Neural cell (in vitro differentiated cells): ENCODE data around the gene OR4E1. TPM values are rescaled to one million over a fixed set of nuclear protein-coding genes. Genes with fewer than 3 reads are reported as not detected.

ENCODE experiments used
- H2AFZ ChIP-seq: fragments of 200-600, 300-800 bp; sonication (generic), shearing (Covaris generic); 2 replicates; pipeline ENCODE4 v1.6.0; 2014; ENCODE audit warnings: low read depth, mild to moderate bottlenecking, antibody characterized with exemption, low read length, moderate library complexity
- H3F3A ChIP-seq: fragments of 200-600 bp; shearing (Covaris generic); 2 replicates; pipeline ENCODE4 v1.6.1; 2016; ENCODE audit warnings: mild to moderate bottlenecking, moderate library complexity, mixed read lengths, antibody characterized with exemption, low read length; ENCODE audit not compliant: insufficient read depth, poor library complexity, severe bottlenecking
- H3K27ac ChIP-seq: fragments of 200-600, 300-800 bp; sonication (generic), shearing (Covaris generic); 2 replicates; pipeline ENCODE4 v1.5.1; 2014; ENCODE audit warnings: mild to moderate bottlenecking, low read length, moderate library complexity
- H3K27me3 ChIP-seq: fragments of 300-800, 200-600 bp; sonication (generic), shearing (Covaris generic); 2 replicates; pipeline ENCODE4 v1.6.0; 2014; ENCODE audit warnings: mild to moderate bottlenecking, low read depth, low read length, moderate library complexity; ENCODE audit not compliant: insufficient read depth
- H3K36me3 ChIP-seq: fragments of 300-800, 200-600 bp; sonication (generic), shearing (Covaris generic); 2 replicates; pipeline ENCODE4 v1.5.1; 2014; ENCODE audit warnings: mild to moderate bottlenecking, antibody characterized with exemption, low read length, moderate library complexity; ENCODE audit not compliant: insufficient read depth
- H3K4me2 ChIP-seq: fragments of 300-800, 200-600 bp; sonication (generic), shearing (Covaris generic); 2 replicates; pipeline ENCODE4 v1.6.0; 2014; ENCODE audit warnings: mild to moderate bottlenecking, low read length
- H3K4me3 ChIP-seq: fragments of 300-800, 200-600 bp; sonication (generic), shearing (Covaris generic); 2 replicates; pipeline ENCODE4 v1.5.1; 2014; ENCODE audit warnings: mild to moderate bottlenecking, low read length, moderate library complexity
- H3K79me2 ChIP-seq: fragments of 200-600 bp; shearing (Covaris generic); replicated peaks from 2 replicates; pipeline ENCODE4 v1.6.0; 2014; ENCODE audit warnings: mild to moderate bottlenecking, low read length, moderate library complexity; ENCODE audit not compliant: insufficient read depth
- H3K9ac ChIP-seq: fragments of 300-800, 200-600 bp; sonication (generic), shearing (Covaris generic); 2 replicates; pipeline ENCODE4 v1.6.1; 2016; ENCODE audit warnings: mild to moderate bottlenecking, low read length, mixed read lengths
- H3K9me2 ChIP-seq: fragments of 200-600 bp; shearing (Covaris generic); 2 replicates; pipeline ENCODE4 v1.6.1; 2016; ENCODE audit warnings: mild to moderate bottlenecking, low read length, mixed read lengths; ENCODE audit not compliant: insufficient read depth
- H3K9me3 ChIP-seq: fragments of 200-600, 300-800 bp; sonication (generic), shearing (Covaris generic); 2 replicates; pipeline ENCODE4 v1.6.1; 2016; ENCODE audit warnings: mild to moderate bottlenecking, mixed run types, low read length, moderate library complexity, mixed read lengths
- H4K20me1 ChIP-seq: fragments of 200-600 bp; shearing (Covaris generic); 2 replicates; pipeline ENCODE4 v1.6.1; 2016; ENCODE audit warnings: mild to moderate bottlenecking, mixed run types; ENCODE audit not compliant: insufficient read depth
- CTCF ChIP-seq: fragments of 450-650 bp; IDR thresholded peaks from 2 replicates; pipeline ENCODE4 v1.5.1; 2014; ENCODE audit warnings: antibody characterized with exemption, mild to moderate bottlenecking, moderate library complexity; ENCODE audit not compliant: poor library complexity, severe bottlenecking
- EP300 ChIP-seq: fragments of 450-650 bp; conservative IDR thresholded peaks from 2 replicates; pipeline ENCODE4 v1.6.1; 2014; ENCODE audit warnings: antibody characterized with exemption, mild to moderate bottlenecking, moderate library complexity; ENCODE audit not compliant: poor library complexity, severe bottlenecking
- EZH2 ChIP-seq: fragments of 200-600, 300-800 bp; shearing (Covaris generic), sonication (generic); IDR thresholded peaks from 2 replicates; pipeline ENCODE4 v1.6.1; 2014; ENCODE audit warnings: antibody characterized with exemption, low read length, borderline replicate concordance, mild to moderate bottlenecking; ENCODE audit not compliant: insufficient read depth, poor library complexity, severe bottlenecking
- MXI1 ChIP-seq: fragments of 450-650 bp; conservative IDR thresholded peaks from 2 replicates; pipeline ENCODE4 v1.6.1; 2014; ENCODE audit warnings: antibody characterized with exemption, mild to moderate bottlenecking; ENCODE audit not compliant: poor library complexity, severe bottlenecking
- POLR2AphosphoS5 ChIP-seq: IDR thresholded peaks from 2 replicates; pipeline ENCODE4 v1.6.1; 2012
- RAD21 ChIP-seq: fragments of 450-650 bp; conservative IDR thresholded peaks from 2 replicates; pipeline ENCODE4 v1.6.1; 2014; ENCODE audit warnings: antibody characterized with exemption, mild to moderate bottlenecking, moderate library complexity
- REST ChIP-seq: IDR thresholded peaks from 2 replicates; pipeline ENCODE4 v1.6.1; 2012; ENCODE audit warnings: borderline replicate concordance
- SMC3 ChIP-seq: fragments of 450-650 bp; conservative IDR thresholded peaks from 2 replicates; pipeline ENCODE4 v1.6.1; 2014; ENCODE audit warnings: antibody characterized with exemption, mild to moderate bottlenecking, moderate library complexity; ENCODE audit not compliant: poor library complexity
- TAF1 ChIP-seq: IDR thresholded peaks from 2 replicates; pipeline ENCODE4 v1.6.1; 2012; ENCODE audit warnings: low read depth
- polyA plus RNA-seq: library from polyadenylated mRNA; depleted of rRNA; stranded (reverse); fragments of >200 nt; gene quantifications from 2 replicates; pipeline ENCODE4 v1.2.3, GENCODE V29; 2014

OR4E1 gene
- polyA plus RNA-seq, 1 donor from 2014 or later: not detected

GRCh38 chr14:21647380-21647779 lies 26.2 kb downstream of the OR4E1 start:
- H3K9ac ChIP-seq: no peak overlapping the region
- no peaks in the 10 kb centered on the region for H3K79me2 ChIP-seq
- TF ChIP-seq SMC3 (no peak), MXI1 (no peak), RAD21 (no peak), TAF1 (no peak), POLR2AphosphoS5 (no peak), EZH2 (no peak), REST (no peak), CTCF (no peak)
- no peaks in the 10 kb centered on the region for H3F3A ChIP-seq
- H3K27ac ChIP-seq: no peak overlapping the region
- no peaks in the 10 kb centered on the region for H3K36me3 ChIP-seq
- H2AFZ ChIP-seq: no peak overlapping the region
- H3K9me2 ChIP-seq: no peaks in the 10 kb centered on the region
- H3K4me3 ChIP-seq: no peak overlapping the region
- H3K4me2 ChIP-seq: no peak overlapping the region
- no peaks in the 10 kb centered on the region for H4K20me1 ChIP-seq
- H3K9me3 ChIP-seq: no peaks in the 10 kb centered on the region
- H3K27me3 ChIP-seq: no peaks in the 10 kb centered on the region

GRCh38 chr14:21643407-21643806 lies 30.2 kb downstream of the OR4E1 start:
- H3K9me3 ChIP-seq: no peaks in the 10 kb centered on the region
- no peaks in the 10 kb centered on the region for H3K9me2 ChIP-seq
- no peaks in the 10 kb centered on the region for H4K20me1 ChIP-seq
- no peaks in the 10 kb centered on the region for H3K27me3 ChIP-seq
- no peaks in the 10 kb centered on the region for H3K36me3 ChIP-seq
- no peak for TF ChIP-seq CTCF
- TF ChIP-seq REST: no peak
- TF ChIP-seq RAD21: no peak
- no peak for TF ChIP-seq MXI1
- TF ChIP-seq POLR2AphosphoS5: no peak
- TF ChIP-seq EZH2: no peak
- TF ChIP-seq EP300: no peak
- TF ChIP-seq TAF1: no peak
- no peak for TF ChIP-seq SMC3
- H3K79me2 ChIP-seq: no peaks in the 10 kb centered on the region
- H3K27ac ChIP-seq: no peak overlapping the region
- H3K4me3 ChIP-seq: no peak overlapping the region
- no peak overlapping the region for H2AFZ ChIP-seq
- H3K9ac ChIP-seq: no peak overlapping the region
- H3F3A ChIP-seq: no peaks in the 10 kb centered on the region
- no peak overlapping the region for H3K4me2 ChIP-seq
